ENCODE measurements around the gene ISG20. TPM values are rescaled to one million over a fixed set of nuclear protein-coding genes. Genes with fewer than 3 reads are reported as not detected.
"Not testable (repeated sequence)": the region's sequence is repeated elsewhere in the genome, so short reads cannot be mapped to it uniquely, and the experiment has no call there.

ISG20 gene
- total RNA-seq, 1 experiment from 2014 or later, result 14.9 TPM

GRCh38 chr15:88632797-88633196 is 6.0 kb upstream of the ISG20 start:
- ATAC-seq; H3K27me3 ChIP-seq (ENCODE audit: control insufficient read depth, insufficient read depth, low read length); BruUV-seq (replicated peaks); in situ Hi-C loops (cut with HindIII; ENCODE audit: low pct_unique_long_range_greater_than_20kb, low sequenced_read_pairs); H3K36me3 ChIP-seq (ENCODE audit: control insufficient read depth, insufficient read depth, low read length); H3K4me3 ChIP-seq (ENCODE audit: low read depth in 2 of 2, low read length in 2 of 2); H3K9me3 ChIP-seq (ENCODE audit: control insufficient read depth, insufficient read depth, low read depth, low read length); H3K4me1 ChIP-seq (ENCODE audit: control insufficient read depth, insufficient read depth, low read length); intact Hi-C loops (cut with micrococcal nuclease; ENCODE audit: unreplicated experiment); H3K27ac ChIP-seq (ENCODE audit: low read length); DNase-seq (ENCODE audit: low read depth, low spot score): not testable (repeated sequence)
- POLR2A ChIA-PET, result interaction anchor here (0.7 kb wide), 1 partner anchor 65 kb away, joined by 3 read pairs; no protein-coding TSS in a partner anchor
- CTCF ChIA-PET, result interaction anchor here (0.6 to 0.8 kb wide), 2 partner anchors 9 to 22 kb away, joined by 3 to 7 read pairs; no protein-coding TSS in a partner anchor

- TF ChIP-seq POLR2AphosphoS5 (IDR thresholded peaks at IDR 0.05; ENCODE audit: low read depth, low read length) (no peak), SIN3A (IDR thresholded peaks at IDR 0.05; ENCODE audit: borderline replicate concordance, insufficient read depth, low read depth, low read length) (no peak), TCF7L2 (IDR thresholded peaks at IDR 0.05; ENCODE audit: low read depth, low read length) (no peak), CTCF (IDR thresholded peaks at IDR 0.05) (no peak), REST (IDR thresholded peaks at IDR 0.05; ENCODE audit: insufficient read depth in 1 of 2, low read depth in 2 of 2, low read length in 1 of 2) (no peak)
- ChIA-PET CTCF (no interaction called here), POLR2A (no interaction called here)
- H3K4me1 ChIP-seq (ENCODE audit: control insufficient read depth, insufficient read depth, low read length), result peaks cover 21% of the 10 kb centered on the region
- peaks cover 6% of the 10 kb centered on the region; the same call in 1 of the 2 replicates for H3K36me3 ChIP-seq (ENCODE audit: control insufficient read depth, insufficient read depth, low read length)
- no peak overlapping the region for H3K27ac ChIP-seq (ENCODE audit: low read length)
- ATAC-seq, result no peak
- intact Hi-C loops (cut with micrococcal nuclease; ENCODE audit: unreplicated experiment) (no loop called here), in situ Hi-C loops (cut with HindIII; ENCODE audit: low pct_unique_long_range_greater_than_20kb, low sequenced_read_pairs) (no loop called here)
- H3K9me3 ChIP-seq (ENCODE audit: control insufficient read depth, insufficient read depth, low read depth, low read length), result no peaks in the 10 kb centered on the region
- DNase-seq (ENCODE audit: low read depth, low spot score), result no peak
- H3K4me3 ChIP-seq (ENCODE audit: low read depth in 2 of 2, low read length in 2 of 2), result no peak overlapping the region
- BruUV-seq (replicated peaks), result no TSS peak
- H3K27me3 ChIP-seq (ENCODE audit: control insufficient read depth, insufficient read depth, low read length), result no peaks in the 10 kb centered on the region
Measured at GRCh38 chr15:88634449-88634848, 4.4 kb upstream of the ISG20 start.

- peaks cover 4% of the 10 kb centered on the region; the same call in 1 of the 2 replicates for H3K36me3 ChIP-seq (ENCODE audit: control insufficient read depth, insufficient read depth, low read length)
- ChIA-PET CTCF (no interaction called here), POLR2A (no interaction called here)
- H3K27ac ChIP-seq (ENCODE audit: low read length), result no peak overlapping the region
- in situ Hi-C loops (cut with HindIII; ENCODE audit: low pct_unique_long_range_greater_than_20kb, low sequenced_read_pairs) (no loop called here), intact Hi-C loops (cut with micrococcal nuclease; ENCODE audit: unreplicated experiment) (no loop called here)
- no peaks in the 10 kb centered on the region for H3K27me3 ChIP-seq (ENCODE audit: control insufficient read depth, insufficient read depth, low read length)
- ATAC-seq (no peak), DNase-seq (ENCODE audit: low read depth, low spot score) (no peak)
- no TSS peak for BruUV-seq (replicated peaks)
- H3K4me1 ChIP-seq (ENCODE audit: control insufficient read depth, insufficient read depth, low read length), result peaks cover 28% of the 10 kb centered on the region
- H3K9me3 ChIP-seq (ENCODE audit: control insufficient read depth, insufficient read depth, low read depth, low read length), result no peaks in the 10 kb centered on the region
- H3K4me3 ChIP-seq (ENCODE audit: low read depth in 2 of 2, low read length in 2 of 2), result no peak overlapping the region
- TF ChIP-seq POLR2AphosphoS5 (IDR thresholded peaks at IDR 0.05; ENCODE audit: low read depth, low read length), result no peak
- no peak for TF ChIP-seq CTCF (IDR thresholded peaks at IDR 0.05)
- TF ChIP-seq SIN3A (IDR thresholded peaks at IDR 0.05; ENCODE audit: borderline replicate concordance, insufficient read depth, low read depth, low read length), result no peak
- no peak for TF ChIP-seq REST (IDR thresholded peaks at IDR 0.05; ENCODE audit: insufficient read depth in 1 of 2, low read depth in 2 of 2, low read length in 1 of 2)
- no peak for TF ChIP-seq TCF7L2 (IDR thresholded peaks at IDR 0.05; ENCODE audit: low read depth, low read length)
Measured at GRCh38 chr15:88635318-88635717, 3.5 kb upstream of the ISG20 start.
